T follicular helper cell (primary cell): Measurements from ENCODE around the gene SPDYE3.
A peak's percentile ranks its signal among the peaks of the same experiment; 100 is the strongest.
"Not testable (repeated sequence)": the region's sequence is repeated elsewhere in the genome, so short reads cannot be mapped to it uniquely, and the experiment has no call there.

Experiments used
- DNase-seq: peaks from one replicate; pipeline ENCODE4 v3.0.0-alpha.2; 2020; ENCODE audit warnings: low read depth
- total RNA-seq, 2 experiments: gene quantifications; one replicate each; lab custom pipeline; 2026; lab: John Stamatoyannopoulos, UW

The SPDYE3 gene
- 0 reads per million in 2 experiments for total RNA-seq

DNA sequence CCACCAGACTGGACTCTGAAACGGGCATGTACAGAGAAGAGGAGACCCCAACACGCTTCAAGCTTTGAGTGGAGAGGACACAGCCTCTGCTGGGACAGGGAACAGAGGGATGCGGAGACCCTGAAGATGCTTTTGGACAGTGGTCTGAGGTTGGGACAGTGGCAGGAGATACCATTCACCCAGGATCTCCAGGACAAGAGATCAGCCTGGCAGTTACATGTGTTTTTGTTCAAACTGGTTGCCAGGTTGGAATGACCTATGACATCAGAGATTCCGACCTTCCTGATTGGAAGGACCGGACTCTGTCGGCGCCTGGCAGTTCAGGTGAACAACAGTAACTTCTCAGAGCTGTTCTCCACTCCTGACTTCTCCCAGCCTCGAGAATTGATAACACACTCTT, at the start of gene SPDYE3:
TSS of gene SPDYE3 (plus strand) at position 301 of the 400 bp plus-strand sequence. CDS start 184 bp downstream, outside the sequence.
- DNase-seq = not testable (repeated sequence)

DNA sequence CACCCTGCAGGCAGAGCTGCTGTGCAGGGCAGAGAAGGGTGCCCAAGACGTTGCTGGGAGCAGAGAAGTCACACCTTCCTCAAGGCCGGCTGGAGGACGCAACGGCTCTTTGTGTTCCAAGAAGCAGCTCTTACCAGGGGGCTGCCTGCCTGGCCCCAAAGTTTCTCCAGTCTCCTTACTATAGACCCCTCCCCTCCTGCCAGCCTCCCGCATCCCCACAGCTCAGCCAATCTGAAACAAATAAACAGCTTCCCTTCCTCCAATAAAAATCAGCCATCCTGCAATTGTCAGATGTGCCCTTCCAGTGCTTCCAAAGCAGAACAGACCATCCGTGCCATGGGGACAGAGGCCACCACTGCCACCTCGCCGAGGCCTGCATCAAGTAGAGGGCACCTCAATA, 47.5 kb upstream of the SPDYE3 start:
- not testable (repeated sequence) for DNase-seq

DNA sequence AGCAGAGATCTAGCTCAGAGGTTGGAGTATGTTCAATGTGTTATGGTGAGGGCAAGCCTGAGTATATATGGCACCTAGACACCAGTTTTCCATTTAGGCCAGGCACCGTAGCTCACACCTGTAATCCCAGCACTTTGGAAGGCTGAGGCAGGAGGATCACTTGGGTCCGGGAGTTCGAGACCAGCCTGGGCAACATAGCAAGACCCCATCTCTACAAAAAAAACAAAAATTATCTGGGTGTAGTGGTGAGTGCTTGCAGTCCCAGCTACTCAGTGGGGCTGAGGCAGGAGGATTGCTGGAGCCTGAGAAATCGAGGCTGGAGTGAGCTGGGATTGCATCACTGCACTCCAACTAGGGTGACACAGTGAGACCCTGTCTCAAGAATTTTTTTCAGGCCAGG, 44.6 kb upstream of the SPDYE3 start:
- DNase-seq = not testable (repeated sequence)

GRCh38 chr7:100264223-100264622, 43.3 kb upstream of the SPDYE3 start:
- DNase-seq = not testable (repeated sequence)

DNA sequence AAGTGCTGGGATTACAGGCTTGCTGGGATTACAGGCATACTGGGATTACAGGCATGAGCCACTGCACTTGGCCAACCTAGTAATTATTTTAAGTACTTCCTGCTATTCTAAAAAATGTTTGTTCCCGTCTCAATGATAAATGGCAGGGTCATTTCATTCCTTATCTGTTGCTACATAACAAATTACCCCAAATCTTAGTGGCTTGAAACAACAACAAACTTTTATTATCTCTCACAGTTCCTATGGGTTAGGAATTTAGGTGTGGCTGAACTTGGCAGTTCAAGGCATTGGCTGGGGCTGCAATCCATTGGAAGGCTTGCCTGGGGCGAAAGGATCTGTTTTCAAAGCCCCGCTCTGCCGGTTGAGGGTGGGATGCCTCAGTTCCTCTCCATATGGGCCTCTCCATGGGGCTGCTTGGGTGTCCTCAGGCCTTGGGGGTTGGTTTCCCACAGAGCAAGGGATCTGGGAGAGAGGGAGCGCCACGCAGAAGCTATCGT, 42.8 kb upstream of the SPDYE3 start:
- not testable (repeated sequence) for DNase-seq

DNA sequence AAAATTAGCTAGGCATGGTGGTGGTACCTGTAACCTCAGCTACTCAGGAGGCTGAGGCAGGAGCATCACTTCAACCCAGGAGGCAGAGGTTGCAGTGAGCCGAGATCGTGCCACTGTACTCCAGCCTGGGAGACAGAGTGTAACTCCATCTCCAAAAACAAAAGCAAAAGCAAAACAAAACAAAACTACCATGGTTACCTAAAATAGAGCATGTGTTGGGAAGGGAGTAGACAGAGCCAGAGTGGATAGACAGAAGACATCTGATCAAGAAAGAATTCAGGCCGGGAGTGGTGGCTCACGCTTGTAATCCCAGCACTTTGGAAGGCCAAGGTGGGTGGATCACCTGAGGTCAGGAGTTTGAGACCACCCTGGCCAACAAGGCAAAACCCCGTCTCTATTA, 41.7 kb upstream of the SPDYE3 start:
- not testable (repeated sequence) for DNase-seq

DNA sequence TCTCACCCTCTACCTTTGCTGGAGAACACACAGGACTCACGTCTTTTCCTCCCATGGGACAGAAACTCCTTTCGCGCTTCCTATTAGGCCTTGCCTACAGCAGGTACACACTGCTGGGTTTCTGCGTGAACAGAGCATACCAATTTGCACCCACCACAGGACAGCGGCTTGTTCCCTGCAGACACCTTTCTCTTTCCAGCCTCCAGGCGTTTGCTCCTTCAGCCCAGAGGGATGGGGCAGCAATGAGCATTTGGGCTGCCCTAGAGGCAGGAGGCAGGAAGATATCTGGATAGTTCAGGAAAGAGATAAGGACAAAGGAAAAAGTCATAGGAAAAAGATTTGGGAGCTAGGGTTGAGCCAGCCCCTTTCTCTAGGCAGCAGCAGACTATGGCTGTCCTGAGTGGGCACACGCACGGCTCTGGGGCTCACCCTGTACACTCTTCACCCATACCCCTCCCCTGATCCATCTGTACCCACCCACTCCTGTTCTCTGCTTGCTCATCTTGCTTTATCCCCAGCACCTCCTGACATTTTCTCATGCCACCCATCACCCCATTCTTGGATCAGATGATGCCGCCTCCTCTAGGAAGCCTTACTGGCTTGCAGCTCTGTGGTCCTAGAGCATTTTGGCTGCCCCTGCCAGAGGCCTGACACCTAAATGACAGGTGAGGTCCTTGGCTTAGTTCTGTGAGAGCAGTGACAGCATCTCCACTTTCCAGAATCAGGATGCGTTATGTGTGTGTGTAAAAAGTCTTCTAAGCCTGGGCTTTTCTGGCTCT, 40.7 kb upstream of the SPDYE3 start:
- no peak for DNase-seq

- DNase-seq = no peak
These were observed 39.9 kb upstream of the SPDYE3 start for GRCh38 chr7:100267648-100268047.

DNA sequence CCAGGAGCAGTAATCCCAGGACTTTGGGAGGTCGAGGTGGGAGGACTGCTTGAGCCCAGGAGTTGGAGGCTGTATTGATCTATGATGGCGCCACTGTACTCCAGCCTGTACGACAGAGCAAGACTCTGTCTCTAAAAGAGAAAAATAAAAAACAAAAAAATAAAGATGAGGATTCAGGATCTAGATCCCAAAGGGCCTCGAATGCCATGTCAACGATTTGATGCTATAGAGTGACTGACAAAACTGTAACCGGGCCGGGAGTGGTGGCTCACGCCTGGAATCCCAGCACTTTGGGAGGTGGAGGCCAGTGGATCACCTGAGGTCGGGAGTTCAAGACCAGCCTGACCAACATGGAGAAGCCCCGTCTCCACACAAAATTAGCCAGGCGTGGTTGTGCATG, 38.6 kb upstream of the SPDYE3 start:
- DNase-seq = not testable (repeated sequence)

DNA sequence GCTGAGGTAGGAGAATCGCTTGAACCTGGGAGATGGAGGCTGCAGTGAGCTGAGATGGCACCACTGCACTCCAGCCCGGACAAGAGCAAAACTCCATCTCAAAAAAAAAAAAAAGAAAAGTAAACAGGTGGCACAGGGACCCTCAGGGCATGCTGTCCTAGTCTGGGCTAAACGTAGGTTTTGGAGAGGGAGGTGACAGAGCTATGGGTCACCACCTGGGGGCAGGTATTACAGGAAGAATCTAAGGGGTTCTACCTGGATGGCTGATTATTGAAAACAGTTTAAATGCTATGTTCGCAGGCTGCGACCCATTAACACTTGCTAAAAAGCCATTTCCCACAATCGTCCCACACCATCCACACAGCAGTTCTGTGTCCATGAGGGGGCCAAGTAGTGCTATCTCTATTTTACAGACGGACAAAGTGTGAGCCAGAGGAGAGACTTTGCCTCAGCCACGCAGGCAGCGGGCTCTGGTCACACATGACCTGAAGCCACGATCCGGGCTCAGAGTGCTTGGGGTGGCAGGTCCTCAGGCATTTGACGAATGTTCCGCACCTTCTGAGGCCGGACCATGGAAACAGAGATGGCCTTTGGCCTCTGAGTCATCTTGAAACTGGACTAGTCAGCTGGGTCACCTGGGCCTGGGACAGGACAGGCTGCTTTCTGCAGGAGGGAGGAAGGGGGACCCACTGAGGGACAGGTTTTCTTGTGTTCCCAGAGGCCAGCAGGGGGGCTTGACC, 38.0 kb upstream of the SPDYE3 start:
- not testable (repeated sequence) for DNase-seq

DNA sequence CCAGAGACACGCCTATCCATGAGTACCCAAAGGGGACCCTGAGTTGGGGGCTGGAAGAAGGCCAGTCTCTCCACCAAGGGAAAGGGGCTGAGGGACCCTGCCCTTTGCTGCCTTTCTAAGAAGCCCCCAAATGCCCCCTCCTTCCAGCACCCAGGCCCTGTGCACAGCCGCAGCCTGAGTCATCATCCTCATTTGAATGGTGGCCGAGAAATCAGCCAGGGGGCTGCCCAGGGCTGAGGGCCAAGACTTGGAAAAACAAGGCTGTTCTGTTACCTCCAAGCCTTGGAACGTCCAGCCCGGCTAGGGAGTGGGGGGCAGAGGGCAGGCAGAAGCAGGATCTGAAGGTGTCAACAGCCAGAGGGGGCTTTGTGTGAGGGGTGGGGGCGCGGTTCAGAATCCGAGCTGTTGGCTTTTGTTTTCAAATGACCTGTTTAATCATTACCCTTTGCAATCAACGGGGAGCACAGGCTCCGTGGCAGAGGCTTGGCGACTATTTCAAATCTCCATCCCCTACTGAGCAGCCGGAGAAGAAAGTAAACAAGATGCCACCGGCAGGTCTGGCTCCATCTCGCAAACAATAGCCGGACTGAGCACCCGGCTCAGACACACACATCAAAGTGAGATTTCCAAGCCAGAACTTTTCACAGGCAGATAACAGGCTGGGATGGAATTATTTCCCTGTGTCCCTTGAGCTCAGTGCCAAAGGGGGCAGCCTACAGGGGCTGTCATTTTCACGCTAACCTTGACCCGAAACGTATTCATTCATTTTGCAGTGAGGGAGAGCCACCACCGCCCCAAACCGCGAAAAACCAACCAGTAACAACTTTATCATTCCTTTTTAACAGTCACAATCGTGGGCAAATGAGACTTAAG, 37.2 kb upstream of the SPDYE3 start:
- DNase-seq = not testable (repeated sequence)

- DNase-seq = not testable (repeated sequence)
These were observed 36.4 kb upstream of the SPDYE3 start for GRCh38 chr7:100270941-100271593.

DNA sequence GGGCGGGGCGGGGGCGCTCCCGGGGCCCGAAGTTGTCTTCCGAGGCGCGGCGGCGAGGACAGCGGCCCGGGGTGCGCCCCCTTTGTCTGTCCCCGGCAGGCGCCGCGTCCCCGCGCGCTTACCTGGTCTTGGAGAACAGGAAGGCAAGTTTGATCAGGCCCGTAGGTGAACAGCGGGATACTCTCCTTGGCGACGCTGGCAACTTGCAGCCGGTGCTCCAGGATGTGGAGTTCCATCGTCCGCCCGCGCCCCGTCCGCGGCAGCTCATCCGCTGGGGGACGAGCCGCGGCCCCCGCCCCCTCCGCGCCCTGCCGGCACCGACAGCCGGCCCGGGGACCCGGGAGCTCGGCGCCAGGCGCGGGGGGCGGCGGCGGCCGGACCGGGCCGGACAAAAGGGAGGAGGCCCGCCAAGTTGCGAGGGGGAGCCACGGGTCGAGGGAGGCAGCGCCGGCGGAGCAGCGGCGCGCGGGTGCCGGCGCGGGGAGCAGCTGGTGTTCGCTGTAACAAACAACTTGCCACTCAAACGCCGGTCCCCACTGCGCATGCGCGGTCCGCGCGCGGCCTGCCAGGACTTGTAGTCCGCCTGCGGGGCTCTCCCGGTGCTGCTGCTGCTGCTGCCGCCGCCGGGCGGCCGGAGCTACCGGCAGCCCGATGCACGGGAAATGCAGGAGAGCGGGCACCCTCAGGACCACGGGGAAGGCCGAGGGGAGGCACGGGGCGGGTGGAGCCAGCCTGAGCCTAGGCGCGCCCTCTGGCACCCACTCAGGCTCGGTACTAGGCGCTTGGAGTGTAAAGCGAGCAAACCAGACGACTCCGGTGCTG, 35.6 kb upstream of the SPDYE3 start:
- peak; percentile 93 for DNase-seq

DNA sequence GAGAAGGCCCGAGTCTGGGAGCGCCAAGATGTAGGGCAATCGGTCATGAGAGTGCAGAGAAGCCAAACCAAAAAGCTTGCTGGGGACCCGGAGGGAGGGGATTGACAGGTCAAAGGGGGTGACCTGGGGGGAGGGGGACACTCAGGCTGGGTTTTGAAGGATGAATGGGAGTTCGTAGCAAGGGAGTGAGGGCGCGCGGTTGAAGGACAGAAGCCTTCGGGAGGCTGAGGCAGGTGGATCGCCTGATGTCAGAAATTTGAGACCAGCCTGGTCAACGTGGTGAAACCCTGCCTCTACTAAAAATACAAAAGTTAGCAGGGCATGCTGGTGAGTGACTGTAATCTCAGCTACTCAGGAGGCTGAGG, 35.0 kb upstream of the SPDYE3 start:
- DNase-seq = not testable (repeated sequence)

DNA sequence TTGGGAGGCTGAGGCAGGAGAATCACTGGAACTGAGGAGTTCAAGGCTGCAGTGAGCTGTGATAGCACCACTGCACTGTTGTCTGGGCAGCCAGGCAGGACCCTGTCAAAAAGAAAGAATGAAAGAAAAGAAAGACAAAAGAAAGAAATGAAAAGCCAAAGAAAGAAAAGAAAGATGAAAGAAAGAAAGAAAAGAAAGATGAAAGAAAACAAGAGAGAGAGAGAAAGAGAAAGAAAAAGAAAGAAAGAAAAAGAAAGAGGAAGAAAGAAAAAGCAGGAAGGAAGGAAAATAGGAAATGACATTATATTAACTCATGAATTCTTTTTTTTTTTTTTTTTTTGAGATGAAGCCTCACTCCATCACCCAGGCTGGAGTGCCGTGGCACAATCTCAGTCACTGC, 32.4 kb upstream of the SPDYE3 start:
- DNase-seq = no peak

DNA sequence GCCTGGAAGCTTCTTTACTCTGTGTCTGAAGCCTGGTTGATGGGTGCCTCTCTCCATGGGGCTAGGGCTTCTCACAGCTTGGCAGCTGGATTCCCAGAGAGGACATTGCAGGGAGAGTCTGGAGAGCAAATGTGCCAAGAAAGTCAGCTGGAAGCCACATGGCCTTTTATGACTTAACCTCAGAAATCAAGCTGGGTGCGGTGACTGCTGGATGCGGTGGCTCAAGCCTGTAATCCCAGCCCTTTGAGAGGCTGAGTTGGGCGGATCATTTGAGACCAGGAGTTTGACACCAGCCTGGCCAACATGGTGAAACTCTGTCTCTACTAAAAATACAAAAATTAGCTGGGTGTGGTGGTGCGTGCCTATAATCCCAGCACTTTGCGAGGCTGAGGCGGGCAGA, 31.4 kb upstream of the SPDYE3 start:
- DNase-seq = not testable (repeated sequence)

DNA sequence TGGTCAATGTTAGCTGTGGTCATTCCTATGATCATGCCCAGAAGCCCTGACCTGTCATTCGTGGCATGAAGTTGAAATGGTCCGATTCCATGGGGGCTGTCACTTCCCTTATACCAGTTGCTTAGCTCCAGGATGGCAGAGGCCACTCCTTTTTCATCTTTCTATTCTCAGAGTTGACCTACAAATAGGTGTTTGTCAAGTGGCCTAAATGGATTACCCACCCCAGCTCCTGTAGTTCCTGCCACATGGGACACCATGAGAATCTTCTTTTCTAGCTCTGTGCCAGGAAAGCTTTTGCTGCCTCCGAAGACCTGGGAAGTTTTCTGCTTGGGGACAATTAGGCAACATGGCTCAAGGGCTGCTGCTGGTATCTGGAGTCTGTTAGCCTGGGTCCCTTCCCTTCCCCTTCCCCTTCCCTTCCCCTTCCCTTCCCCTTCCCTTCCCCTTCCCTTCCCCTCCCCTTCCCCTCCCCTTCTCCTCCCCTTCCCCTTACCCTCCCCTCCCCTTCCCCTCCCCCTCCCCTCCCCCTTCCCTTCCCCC, 25.4 kb upstream of the SPDYE3 start:
- not testable (repeated sequence) for DNase-seq

DNA sequence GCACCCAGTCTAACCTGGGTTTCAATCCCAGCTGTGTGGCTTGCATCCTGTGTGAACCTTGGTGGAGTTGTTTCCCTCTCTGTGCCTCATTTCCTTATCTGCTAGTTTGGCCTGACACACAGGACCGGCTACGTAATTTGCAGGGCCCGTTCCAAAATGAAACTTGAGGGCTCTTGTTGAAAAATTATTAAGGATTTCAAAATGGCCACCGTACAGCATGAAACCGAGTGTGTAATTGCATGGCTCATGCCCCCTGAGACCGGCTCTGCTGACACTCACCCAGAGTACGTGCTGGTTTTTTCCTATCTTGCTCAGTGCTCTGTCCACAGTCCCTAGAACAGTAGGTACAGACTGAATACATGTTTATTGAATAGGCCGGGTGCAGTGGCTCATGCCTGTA, 24.4 kb upstream of the SPDYE3 start:
- DNase-seq = not testable (repeated sequence)

DNA sequence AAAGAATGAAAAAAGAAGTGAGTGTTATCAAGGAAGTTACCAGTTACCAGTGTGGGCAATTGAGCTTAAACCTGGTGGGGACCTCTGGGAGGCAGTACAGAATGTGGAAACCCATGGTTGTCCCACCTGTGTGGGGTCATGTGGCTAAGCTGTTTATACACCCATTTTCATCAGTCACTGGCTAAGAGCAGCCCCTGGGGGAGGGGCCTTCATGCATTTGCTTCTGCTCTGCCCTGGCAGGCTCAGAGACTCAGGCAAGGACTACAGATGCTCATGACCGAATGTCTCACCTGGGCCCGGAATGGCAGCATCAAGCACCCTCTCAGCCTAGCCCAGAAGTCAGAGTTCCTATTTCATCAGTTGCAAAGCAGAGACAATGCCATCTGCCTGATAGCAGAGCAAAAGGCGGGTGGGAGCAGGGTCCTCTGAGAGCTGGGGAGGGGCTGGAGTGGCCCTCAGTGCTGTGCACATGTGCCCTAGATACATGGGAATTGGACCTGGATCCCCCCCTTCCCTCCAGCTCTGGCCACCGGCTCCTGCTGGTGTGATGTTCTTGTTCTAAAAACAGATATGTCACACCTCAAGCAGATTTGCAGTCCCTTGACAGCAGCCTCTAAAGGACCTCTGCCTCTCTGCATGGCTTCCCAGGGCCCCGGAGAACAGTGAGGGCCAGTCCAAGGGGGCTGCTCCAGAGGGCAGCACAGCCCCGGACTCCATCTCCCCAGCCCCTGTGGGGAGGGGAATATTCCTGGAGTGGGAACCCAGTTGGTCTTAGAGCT, 20.1 kb upstream of the SPDYE3 start:
- not testable (repeated sequence) for DNase-seq
